Activated CD8-positive, alpha-beta memory T cell treated with anti-CD3 and anti-CD28 coated beads, Interleukin-2, amount 50 U/mL, for 48 hours (primary cell): ENCODE results near the gene MUC12.
"Not testable (repeated sequence)": the region's sequence is repeated elsewhere in the genome, so short reads cannot be mapped to it uniquely, and the experiment has no call there.

Experiments
- DNase-seq: peaks from one replicate; pipeline ENCODE4 v3.0.0-alpha.2; 2020

MUC12 gene

DNA sequence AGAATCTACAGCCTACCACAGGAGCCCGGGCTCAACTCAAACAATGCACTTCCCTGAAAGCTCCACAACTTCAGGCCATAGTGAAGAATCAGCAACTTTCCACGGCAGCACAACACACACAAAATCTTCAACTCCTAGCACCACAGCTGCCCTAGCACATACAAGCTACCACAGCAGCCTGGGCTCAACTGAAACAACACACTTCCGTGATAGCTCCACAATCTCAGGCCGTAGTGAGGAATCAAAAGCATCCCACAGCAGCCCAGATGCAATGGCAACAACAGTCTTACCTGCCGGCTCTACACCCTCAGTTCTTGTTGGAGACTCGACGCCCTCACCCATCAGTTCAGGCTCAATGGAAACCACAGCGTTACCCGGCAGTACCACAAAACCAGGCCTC, 22.3 kb downstream of the MUC12 start:
- no peak for DNase-seq

- DNase-seq: not testable (repeated sequence)
These were observed 22.9 kb downstream of the MUC12 start for GRCh38 chr7:100992280-100992679.

- not testable (repeated sequence) for DNase-seq
These were observed 25.3 kb downstream of the MUC12 start for GRCh38 chr7:100994671-100995070.

DNA sequence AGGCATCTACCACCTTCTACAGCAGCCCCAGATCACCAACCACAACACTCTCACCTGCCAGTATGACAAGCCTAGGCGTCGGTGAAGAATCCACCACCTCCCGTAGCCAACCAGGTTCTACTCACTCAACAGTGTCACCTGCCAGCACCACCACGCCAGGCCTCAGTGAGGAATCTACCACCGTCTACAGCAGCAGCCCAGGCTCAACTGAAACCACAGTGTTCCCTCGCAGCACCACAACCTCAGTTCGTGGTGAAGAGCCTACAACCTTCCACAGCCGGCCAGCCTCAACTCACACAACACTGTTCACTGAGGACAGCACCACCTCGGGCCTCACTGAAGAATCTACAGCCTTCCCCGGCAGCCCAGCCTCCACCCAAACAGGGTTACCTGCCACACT, 29.2 kb downstream of the MUC12 start:
- not testable (repeated sequence) for DNase-seq

DNA sequence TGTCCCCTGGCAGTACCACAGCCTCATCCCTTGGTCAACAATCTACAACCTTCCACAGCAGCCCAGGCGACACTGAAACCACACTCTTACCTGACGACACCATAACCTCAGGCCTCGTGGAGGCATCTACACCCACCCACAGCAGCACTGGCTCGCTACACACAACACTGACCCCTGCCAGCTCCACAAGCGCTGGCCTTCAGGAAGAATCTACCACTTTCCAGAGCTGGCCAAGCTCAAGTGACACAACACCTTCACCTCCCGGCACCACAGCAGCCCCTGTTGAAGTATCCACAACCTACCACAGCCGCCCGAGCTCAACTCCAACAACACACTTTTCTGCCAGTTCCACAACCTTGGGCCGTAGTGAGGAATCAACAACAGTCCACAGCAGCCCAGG, 30.0 kb downstream of the MUC12 start:
- not testable (repeated sequence) for DNase-seq

DNA sequence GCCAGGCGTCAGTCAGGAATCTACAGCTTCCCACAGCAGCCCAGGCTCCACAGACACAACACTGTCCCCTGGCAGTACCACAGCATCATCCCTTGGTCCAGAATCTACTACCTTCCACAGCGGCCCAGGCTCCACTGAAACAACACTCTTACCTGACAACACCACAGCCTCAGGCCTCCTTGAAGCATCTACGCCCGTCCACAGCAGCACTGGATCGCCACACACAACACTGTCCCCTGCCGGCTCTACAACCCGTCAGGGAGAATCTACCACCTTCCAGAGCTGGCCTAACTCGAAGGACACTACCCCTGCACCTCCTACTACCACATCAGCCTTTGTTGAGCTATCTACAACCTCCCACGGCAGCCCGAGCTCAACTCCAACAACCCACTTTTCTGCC, 30.7 kb downstream of the MUC12 start:
- not testable (repeated sequence) for DNase-seq

GRCh38 chr7:101002333-101002732, 33.0 kb downstream of the MUC12 start:
- DNase-seq: not testable (repeated sequence)

DNA sequence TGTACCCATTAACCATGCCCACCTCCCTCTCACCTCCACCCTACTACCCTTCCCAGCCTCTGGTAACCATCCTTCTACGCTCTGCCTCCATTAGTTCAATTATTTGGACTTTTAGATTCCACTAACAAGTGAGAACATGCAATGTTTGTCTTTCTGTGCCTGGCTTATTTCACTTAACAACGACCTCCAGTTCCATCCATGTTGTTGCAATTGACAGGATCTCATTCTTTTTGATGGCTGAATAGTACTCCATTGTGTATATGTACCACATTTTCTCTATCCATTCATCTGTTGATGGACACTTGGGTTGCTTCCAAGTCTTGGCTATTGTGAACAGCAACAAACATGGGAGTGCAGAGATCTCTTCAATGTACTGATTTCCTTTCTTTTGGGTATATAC, 38.0 kb downstream of the MUC12 start:
- DNase-seq: not testable (repeated sequence)

GRCh38 chr7:101009629-101010028, 40.3 kb downstream of the MUC12 start:
- DNase-seq: no peak

- no peak for DNase-seq
These were observed 43.6 kb downstream of the MUC12 start for GRCh38 chr7:101012931-101013330.

DNA sequence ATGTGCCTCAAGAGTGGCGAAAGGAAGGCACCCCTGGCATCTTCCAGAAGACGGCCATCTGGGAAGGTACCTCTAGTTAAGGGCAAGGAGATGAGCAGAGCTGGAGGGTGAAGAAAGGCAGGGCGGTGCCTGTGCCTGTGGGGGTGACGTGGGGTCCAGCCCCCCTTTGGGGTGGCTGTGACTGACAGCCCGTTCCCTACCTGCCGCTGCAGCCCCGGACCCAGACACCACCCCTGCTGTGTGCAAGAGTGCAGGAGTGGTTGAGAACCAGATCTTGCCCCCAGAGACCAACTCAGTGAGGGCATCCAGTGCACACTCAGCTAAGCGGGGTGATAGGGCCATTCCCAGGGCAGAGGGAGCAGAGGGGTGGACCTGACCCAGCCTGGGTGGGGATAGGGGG, 46.3 kb downstream of the MUC12 start:
- no peak for DNase-seq

GRCh38 chr7:101017064-101017777, 47.9 kb downstream of the MUC12 start:
- peak; percentile 77 for DNase-seq

DNA sequence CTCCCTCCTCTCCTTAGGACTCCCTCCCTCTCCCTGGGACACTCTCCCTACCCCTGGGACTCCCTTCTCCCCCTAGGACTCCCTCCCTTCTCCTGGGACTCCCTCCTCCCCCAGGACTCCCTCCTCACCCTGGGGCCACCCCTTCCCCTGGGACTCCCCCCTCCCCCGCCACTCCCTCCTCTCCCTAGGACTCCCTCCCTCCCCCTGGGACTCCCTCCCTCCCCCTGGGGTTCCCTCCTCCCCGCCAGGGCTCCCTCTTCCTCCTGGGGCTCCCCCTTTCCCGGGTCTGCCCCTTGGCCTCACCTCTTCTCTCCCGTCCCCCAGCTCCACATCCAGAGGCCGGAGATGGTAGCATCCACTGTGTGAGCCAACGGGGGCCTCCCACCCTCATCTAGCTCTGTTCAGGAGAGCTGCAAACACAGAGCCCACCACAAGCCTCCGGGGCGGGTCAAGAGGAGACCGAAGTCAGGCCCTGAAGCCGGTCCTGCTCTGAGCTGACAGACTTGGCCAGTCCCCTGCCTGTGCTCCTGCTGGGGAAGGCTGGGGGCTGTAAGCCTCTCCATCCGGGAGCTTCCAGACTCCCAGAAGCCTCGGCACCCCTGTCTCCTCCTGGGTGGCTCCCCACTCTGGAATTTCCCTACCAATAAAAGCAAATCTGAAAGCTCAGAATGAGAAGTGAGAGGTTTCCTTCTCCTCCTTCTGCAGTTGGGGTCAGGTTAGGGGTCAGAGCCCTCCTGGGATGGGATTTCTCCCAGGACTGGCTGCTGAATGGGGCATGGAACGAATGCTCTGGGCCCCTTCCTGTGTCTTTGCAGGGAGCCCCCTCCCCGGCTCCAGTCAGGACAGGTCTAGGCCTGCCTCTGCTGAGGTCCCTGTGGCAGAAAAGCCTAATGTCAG, 49.2 kb downstream of the MUC12 start:
- peak; percentile 61 for DNase-seq

DNA sequence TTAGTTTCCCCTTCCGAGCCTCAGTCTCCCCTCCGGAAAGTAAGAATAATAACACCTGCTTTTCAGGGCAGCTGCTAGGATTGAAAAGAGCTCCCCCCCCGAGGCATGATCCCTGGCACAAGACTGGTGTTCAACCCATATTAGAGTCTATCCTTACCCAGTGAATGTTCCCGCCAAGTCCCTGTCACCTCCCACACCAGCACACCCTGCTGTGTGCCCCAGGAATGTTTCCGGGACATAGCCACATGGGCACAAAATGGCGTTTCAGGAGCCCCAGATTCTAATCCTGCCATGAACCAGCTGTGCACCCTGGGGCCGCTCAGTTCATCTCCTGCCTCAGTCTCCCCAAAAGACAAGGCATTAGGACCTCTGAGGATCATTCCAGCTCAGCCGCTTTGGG, 51.1 kb downstream of the MUC12 start:
- no peak for DNase-seq

GRCh38 chr7:101021703-101022102, 52.3 kb downstream of the MUC12 start:
- DNase-seq: no peak

DNA sequence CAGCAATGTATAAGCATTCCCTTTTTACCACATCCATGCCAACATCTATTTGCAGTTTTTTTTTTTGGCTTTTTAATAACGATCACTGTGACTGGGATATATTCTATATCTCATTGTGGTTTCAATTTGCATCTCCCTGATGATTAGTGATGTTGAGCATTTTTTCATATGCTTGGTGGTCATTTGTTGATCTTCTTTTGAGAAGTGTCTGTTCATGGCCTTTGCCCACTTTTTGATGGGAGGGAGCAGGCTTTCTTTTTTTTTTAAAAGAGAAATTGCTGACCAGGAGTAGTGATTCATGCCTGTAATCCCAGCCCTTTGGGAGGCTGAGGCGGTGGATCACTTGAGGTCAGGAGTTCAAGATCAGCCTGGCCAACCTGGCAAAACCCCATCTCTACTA, 54.5 kb downstream of the MUC12 start:
- no peak for DNase-seq

- DNase-seq: no peak
These were observed 61.7 kb downstream of the MUC12 start for GRCh38 chr7:101031082-101031481.

DNA sequence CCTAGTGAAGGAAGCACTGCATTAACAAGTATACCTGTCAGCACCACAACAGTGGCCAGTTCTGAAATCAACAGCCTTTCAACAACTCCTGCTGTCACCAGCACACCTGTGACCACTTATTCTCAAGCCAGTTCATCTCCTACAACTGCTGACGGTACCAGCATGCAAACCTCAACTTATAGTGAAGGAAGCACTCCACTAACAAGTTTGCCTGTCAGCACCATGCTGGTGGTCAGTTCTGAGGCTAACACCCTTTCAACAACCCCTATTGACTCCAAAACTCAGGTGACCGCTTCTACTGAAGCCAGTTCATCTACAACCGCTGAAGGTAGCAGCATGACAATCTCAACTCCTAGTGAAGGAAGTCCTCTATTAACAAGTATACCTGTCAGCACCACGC, 66.6 kb downstream of the MUC12 start:
- no peak for DNase-seq

DNA sequence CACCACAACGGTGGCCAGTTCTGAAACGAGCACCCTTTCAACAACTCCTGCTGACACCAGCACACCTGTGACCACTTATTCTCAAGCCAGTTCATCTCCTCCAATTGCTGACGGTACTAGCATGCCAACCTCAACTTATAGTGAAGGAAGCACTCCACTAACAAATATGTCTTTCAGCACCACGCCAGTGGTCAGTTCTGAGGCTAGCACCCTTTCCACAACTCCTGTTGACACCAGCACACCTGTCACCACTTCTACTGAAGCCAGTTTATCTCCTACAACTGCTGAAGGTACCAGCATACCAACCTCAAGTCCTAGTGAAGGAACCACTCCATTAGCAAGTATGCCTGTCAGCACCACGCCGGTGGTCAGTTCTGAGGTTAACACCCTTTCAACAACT, 71.9 kb downstream of the MUC12 start:
- not testable (repeated sequence) for DNase-seq

- peak; percentile 86 for DNase-seq
These were observed 89.0 kb downstream of the MUC12 start for GRCh38 chr7:101058355-101058754.

DNA sequence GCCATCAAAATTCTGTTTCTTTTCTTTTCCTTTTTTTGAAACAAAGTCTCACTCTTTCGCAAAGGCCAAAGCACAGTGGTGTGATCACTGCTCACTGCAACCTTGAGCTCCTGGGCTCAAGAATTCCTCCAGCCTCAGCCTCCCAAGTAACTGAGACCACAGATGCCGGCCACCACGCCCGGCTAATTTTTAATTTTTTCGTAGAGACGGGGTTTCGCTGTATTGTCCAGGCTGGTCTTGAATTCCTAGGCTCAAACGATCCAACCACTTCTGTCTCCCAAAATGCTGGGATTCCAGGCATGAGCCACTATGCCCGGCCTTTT, 90.2 kb downstream of the MUC12 start:
- DNase-seq: no peak

GRCh38 chr7:101060992-101061391, 91.6 kb downstream of the MUC12 start:
- no peak for DNase-seq

DNA sequence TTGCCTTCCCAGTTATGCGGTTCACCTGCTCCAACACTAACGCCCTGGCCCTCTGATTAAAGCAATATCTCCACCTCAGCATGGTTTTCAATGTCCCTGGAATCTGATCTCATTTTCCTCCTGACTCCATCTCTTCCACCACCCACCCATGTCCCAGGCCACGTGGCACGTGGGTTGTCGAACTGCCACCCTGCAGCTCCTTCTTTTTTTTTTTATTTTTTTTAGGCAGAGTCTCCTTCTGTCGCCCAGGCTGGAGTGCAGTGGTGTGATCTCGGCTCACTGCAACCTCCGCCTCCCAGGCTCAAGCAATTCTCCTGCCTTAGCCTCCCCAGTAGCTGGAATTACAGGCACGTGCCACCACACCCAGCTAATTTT, 94.8 kb downstream of the MUC12 start:
- DNase-seq: not testable (repeated sequence)

DNA sequence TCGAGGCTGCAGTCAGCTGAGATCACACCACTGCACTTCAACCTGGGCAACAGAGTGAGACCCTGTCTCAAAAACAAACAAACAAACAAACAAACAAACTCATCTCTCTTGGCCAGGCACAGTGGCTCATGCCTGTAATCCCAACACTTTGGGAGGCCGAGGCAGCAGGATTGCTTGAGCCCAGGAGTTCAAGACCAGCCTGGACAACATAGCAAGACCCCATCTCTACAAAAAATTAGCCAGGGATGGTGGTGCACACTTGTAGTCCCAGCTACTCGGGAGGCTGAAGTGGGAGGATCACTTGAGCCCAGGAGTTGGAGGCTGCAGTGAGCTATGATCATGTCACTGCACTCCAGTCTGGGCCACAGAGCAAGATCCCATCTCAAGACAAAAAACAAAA, 95.8 kb downstream of the MUC12 start:
- not testable (repeated sequence) for DNase-seq
